GM23338 (cell line): Measurements from ENCODE around the gene HAL. TPM values are rescaled to one million over a fixed set of nuclear protein-coding genes. Genes with fewer than 3 reads are reported as not detected.

Source experiments
- ATAC-seq: fragments of 200-7000 bp; cut with Tn5 transposase; 3 replicates; pipeline ENCODE4 v1.9.1; 2020
- DNase-seq: peaks from one replicate; pipeline ENCODE4 v3.0.0-alpha.2; 2015; ENCODE audit warnings: low spot score
- H2AFZ ChIP-seq: fragments of 200-600 bp; sonication (generic); 2 replicates; pipeline ENCODE4 v1.8.0; 2016; ENCODE audit warnings: antibody characterized with exemption, mild to moderate bottlenecking, moderate library complexity
- H3F3A ChIP-seq: fragments of 200-600 bp; sonication (generic); replicated peaks from 2 replicates; pipeline ENCODE4 v1.8.0; 2017; ENCODE audit warnings: antibody characterized with exemption, mixed run types, low read depth
- H3K27ac ChIP-seq: fragments of 200-600 bp; sonication (generic); 2 replicates; pipeline ENCODE4 v1.6.1; 2016; ENCODE audit warnings: low read depth
- H3K27me3 ChIP-seq: fragments of 200-600 bp; sonication (generic); 2 replicates; pipeline ENCODE4 v1.8.0; 2016; ENCODE audit warnings: mild to moderate bottlenecking, mixed run types, moderate library complexity; ENCODE audit not compliant: insufficient read depth
- H3K36me3 ChIP-seq: fragments of 200-600 bp; sonication (generic); 2 replicates; pipeline ENCODE4 v1.8.0; 2016; ENCODE audit warnings: mild to moderate bottlenecking; ENCODE audit not compliant: insufficient read depth
- H3K4me1 ChIP-seq: fragments of 200-600 bp; sonication (generic); 2 replicates; pipeline ENCODE4 v1.8.0; 2016; ENCODE audit warnings: mild to moderate bottlenecking, moderate library complexity; ENCODE audit not compliant: insufficient read depth
- H3K4me2 ChIP-seq: fragments of 200-600 bp; sonication (generic); 2 replicates; pipeline ENCODE4 v1.7.1; 2017; ENCODE audit warnings: mixed run types
- H3K4me3 ChIP-seq: fragments of 200-600 bp; sonication (generic); 2 replicates; pipeline ENCODE4 v1.6.1; 2016; ENCODE audit warnings: mixed run types
- H3K79me2 ChIP-seq: fragments of 200-600 bp; sonication (generic); replicated peaks from 2 replicates; pipeline ENCODE4 v1.8.0; 2017; ENCODE audit warnings: mild to moderate bottlenecking; ENCODE audit not compliant: insufficient read depth
- H3K9me2 ChIP-seq: fragments of 200-600 bp; sonication (generic); 2 replicates; pipeline ENCODE4 v1.8.0; 2017; ENCODE audit not compliant: insufficient read depth
- H4K20me1 ChIP-seq: fragments of 200-600 bp; sonication (generic); replicated peaks from 2 replicates; pipeline ENCODE4 v1.8.0; 2017; ENCODE audit warnings: mild to moderate bottlenecking; ENCODE audit not compliant: insufficient read depth
- H3K27ac Mint-ChIP-seq: 2 replicates; pipeline ENCODE4 v1.8.0; 2020; ENCODE audit warnings: inconsistent platforms, mild to moderate bottlenecking, moderate library complexity, mixed read lengths
- H3K27me3 Mint-ChIP-seq: 3 replicates; pipeline ENCODE4 v1.8.0; 2022; ENCODE audit warnings: low read depth, mild to moderate bottlenecking, moderate library complexity, mixed read lengths, inconsistent platforms; ENCODE audit not compliant: insufficient read depth, poor library complexity
- H3K36me3 Mint-ChIP-seq: 3 replicates; pipeline ENCODE4 v1.8.0; 2021; ENCODE audit warnings: low read depth, mild to moderate bottlenecking, inconsistent platforms, moderate library complexity, mixed read lengths
- H3K4me1 Mint-ChIP-seq: 3 replicates; pipeline ENCODE4 v1.8.0; 2020; ENCODE audit warnings: mild to moderate bottlenecking, inconsistent platforms, mixed read lengths
- H3K4me3 Mint-ChIP-seq: 3 replicates; pipeline ENCODE4 v1.8.0; 2021; ENCODE audit warnings: moderate library complexity, mild to moderate bottlenecking, inconsistent platforms, mixed read lengths
- H3K9me3 Mint-ChIP-seq: 3 replicates; pipeline ENCODE4 v1.8.0; 2020; ENCODE audit warnings: moderate library complexity, mild to moderate bottlenecking, inconsistent platforms, mixed read lengths
- CREB1 ChIP-seq: fragments of 250-450 bp; sonication (Bioruptor Pico); IDR thresholded peaks from 2 replicates; pipeline ENCODE4 v1.5.0; 2020; ENCODE audit warnings: low read depth, mild to moderate bottlenecking, moderate library complexity
- EZH2 ChIP-seq: fragments of 200-600 bp; sonication (generic); IDR thresholded peaks from one replicate; pipeline ENCODE4 v1.8.0; 2017; ENCODE audit warnings: antibody characterized with exemption, mild to moderate bottlenecking, low read depth; ENCODE audit not compliant: unreplicated experiment
- JUNB ChIP-seq: IDR thresholded peaks from one replicate; pipeline ENCODE4 v1.6.1; 2016; ENCODE audit warnings: antibody characterized with exemption; ENCODE audit not compliant: unreplicated experiment
- NANOG ChIP-seq: IDR thresholded peaks from 2 replicates; pipeline ENCODE4 v1.6.1; 2016; ENCODE audit warnings: antibody characterized with exemption, borderline replicate concordance
- POLR2AphosphoS5 ChIP-seq: IDR thresholded peaks from 2 replicates; pipeline ENCODE4 v1.6.1; 2016; ENCODE audit warnings: antibody characterized with exemption, low read depth
- ZNF331 ChIP-seq: fragments of 250-450 bp; sonication (Bioruptor Pico); IDR thresholded peaks from 2 replicates; pipeline ENCODE4 v1.5.0; 2020; ENCODE audit warnings: low read depth, mild to moderate bottlenecking, moderate library complexity
- polyA plus RNA-seq: library from polyadenylated mRNA; unstranded; fragments of >200 nt; fragmentation: Nextera tagmentation; extraction: Ambion mirVana; gene quantifications from 2 replicates; pipeline ENCODE4 v1.2.1, GENCODE V29; 2016
- total RNA-seq: library from RNA; depleted of rRNA; stranded (reverse); fragments of >200 nt; shearing (Covaris generic); gene quantifications from 2 replicates; pipeline ENCODE4 v1.2.3, GENCODE V29; 2014
- TF ChIP-seq, protein P1 (sequence below): IDR thresholded peaks from 2 replicates; pipeline ENCODE4 v1.6.1; 2016; ENCODE audit warnings: antibody characterized with exemption
- TF ChIP-seq, protein P2 (sequence below), 2 experiments: fragments of 200-600 bp in 1 of 2; sonication (generic) in 1 of 2; conservative IDR thresholded peaks; 2 replicates each; pipeline versions ENCODE4 v1.5.1 to v1.6.1; 2016 to 2017; ENCODE audit warnings: antibody characterized with exemption in 2 of 2, low read depth in 2 of 2, mild to moderate bottlenecking in 2 of 2, moderate library complexity in 1 of 2
- TF ChIP-seq, protein P3 (sequence below): fragments of 250-450 bp; sonication (Bioruptor Pico); IDR thresholded peaks from 2 replicates; pipeline ENCODE4 v1.5.0; 2020; ENCODE audit warnings: mild to moderate bottlenecking, moderate library complexity

Gene HAL
- total and polyA plus RNA-seq, 2 experiments from 2014 or later, result 0.17 to 0.24 TPM

DNA sequence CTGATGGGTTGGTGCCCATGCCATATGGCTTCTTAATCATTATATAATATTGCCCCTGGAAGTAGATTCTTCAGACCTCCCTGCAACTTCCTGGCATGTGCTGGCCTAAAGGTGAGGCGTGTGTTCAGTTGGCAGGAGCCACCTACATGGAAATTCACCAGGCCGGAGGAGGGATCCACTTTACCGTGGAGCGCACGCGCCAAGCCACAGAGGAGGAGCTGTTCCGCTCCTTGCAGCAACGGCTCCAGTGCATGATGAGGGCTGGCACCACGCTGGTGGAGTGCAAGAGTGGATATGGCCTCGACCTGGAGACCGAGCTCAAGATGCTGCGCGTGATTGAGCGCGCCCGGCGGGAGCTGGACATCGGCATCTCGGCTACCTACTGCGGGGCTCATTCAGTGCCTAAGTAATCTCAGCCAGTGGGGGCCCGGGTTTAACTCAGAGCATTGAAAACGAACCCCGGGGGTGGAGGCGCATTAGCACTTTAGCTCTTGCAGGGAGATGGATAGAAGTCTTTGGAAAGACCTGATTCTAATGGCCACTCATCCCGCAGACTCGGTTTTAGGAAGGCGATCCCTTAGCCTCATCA lies 39.5 kb downstream of the HAL start:
- no peak overlapping the region for H3K4me2 ChIP-seq
- peak overlapping the region; percentile 86; the same call in 1 of the 2 replicates for H2AFZ ChIP-seq
- H3K27me3 Mint-ChIP-seq, result peaks cover 7% of the 10 kb centered on the region
- no peak overlapping the region for H3K4me3 Mint-ChIP-seq
- H3F3A ChIP-seq, result no peaks in the 10 kb centered on the region
- no peak overlapping the region for H3K27ac Mint-ChIP-seq
- no peaks in the 10 kb centered on the region for H3K36me3 Mint-ChIP-seq
- peaks cover 5% of the 10 kb centered on the region; the same call in 1 of the 2 replicates for H3K4me1 ChIP-seq
- TF ChIP-seq CREB1 (CRISPR knock-in tag), result no peak
- TF ChIP-seq EZH2, result no peak
- TF ChIP-seq ZNF331, result no peak
- TF ChIP-seq, protein P1, sequence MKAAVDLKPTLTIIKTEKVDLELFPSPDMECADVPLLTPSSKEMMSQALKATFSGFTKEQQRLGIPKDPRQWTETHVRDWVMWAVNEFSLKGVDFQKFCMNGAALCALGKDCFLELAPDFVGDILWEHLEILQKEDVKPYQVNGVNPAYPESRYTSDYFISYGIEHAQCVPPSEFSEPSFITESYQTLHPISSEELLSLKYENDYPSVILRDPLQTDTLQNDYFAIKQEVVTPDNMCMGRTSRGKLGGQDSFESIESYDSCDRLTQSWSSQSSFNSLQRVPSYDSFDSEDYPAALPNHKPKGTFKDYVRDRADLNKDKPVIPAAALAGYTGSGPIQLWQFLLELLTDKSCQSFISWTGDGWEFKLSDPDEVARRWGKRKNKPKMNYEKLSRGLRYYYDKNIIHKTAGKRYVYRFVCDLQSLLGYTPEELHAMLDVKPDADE, result no peak
- TF ChIP-seq JUNB, result no peak
- no peak for TF ChIP-seq POLR2AphosphoS5
- no peak for TF ChIP-seq NANOG
- no peaks in the 10 kb centered on the region for H4K20me1 ChIP-seq
- ATAC-seq, result peak; percentile 84
- no peaks in the 10 kb centered on the region for H3K27me3 ChIP-seq
- no peaks in the 10 kb centered on the region for H3K9me3 Mint-ChIP-seq
- no peak overlapping the region for H3K4me3 ChIP-seq
- H3K4me1 Mint-ChIP-seq, result peaks cover 15% of the 10 kb centered on the region; the same call in 2 of the 3 replicates
- no peaks in the 10 kb centered on the region for H3K36me3 ChIP-seq
- DNase-seq, result peak; percentile 29
- no peaks in the 10 kb centered on the region for H3K9me2 ChIP-seq
- H3K79me2 ChIP-seq, result no peaks in the 10 kb centered on the region
- H3K27ac ChIP-seq, result no peak overlapping the region

DNA sequence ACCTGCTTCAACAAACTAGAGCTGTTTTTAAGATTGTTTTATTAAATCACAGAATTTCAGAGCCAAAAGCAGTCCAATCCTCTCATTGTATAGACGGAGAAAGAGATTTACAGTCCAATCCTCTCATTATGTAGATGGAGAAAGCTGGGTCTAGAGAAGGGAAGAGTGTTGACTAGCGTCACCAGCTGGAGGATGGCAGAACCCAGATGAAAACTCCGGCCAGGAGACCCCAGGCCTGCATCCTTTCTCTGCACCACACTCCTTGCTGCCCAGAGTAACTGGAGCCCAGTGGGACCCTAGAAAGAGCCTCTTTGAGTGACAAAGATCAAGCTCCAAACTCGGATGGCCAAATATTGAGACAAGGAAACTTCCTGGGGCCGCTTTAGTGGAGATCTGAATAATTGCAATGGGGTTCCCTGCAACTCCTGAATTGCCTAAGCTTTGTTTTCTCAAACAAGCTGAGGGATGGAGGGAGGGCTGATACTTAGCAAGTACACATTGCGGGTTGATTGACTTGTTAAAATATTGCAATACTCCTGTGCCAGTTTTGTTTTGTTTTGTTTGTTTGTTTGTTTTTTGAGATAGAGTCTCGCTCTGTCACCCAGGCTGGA lies 40.5 kb downstream of the HAL start:
- Mint-ChIP-seq H3K27ac (no peak overlapping the region), H3K4me1 (peaks cover 15% of the 10 kb centered on the region; the same call in 2 of the 3 replicates), H3K27me3 (peaks cover 7% of the 10 kb centered on the region), H3K4me3 (no peak overlapping the region), H3K36me3 (no peaks in the 10 kb centered on the region), H3K9me3 (no peaks in the 10 kb centered on the region)
- Histone ChIP-seq H3K27me3 (no peaks in the 10 kb centered on the region), H2AFZ (peak overlapping the region; percentile 92; the same call in 1 of the 2 replicates), H3K4me1 (peaks cover 5% of the 10 kb centered on the region; the same call in 1 of the 2 replicates), H3F3A (no peaks in the 10 kb centered on the region), H3K27ac (no peak overlapping the region), H3K9me2 (0 out of 2 replicates have a peak, but pooled peaks cover 1% of the 10 kb centered on the region), H3K79me2 (no peaks in the 10 kb centered on the region), H3K36me3 (no peaks in the 10 kb centered on the region), H3K4me2 (no peak overlapping the region), H4K20me1 (no peaks in the 10 kb centered on the region), H3K4me3 (no peak overlapping the region)
- DNase-seq (peak; percentile 23), ATAC-seq (peak; percentile 46)
- TF ChIP-seq, protein P2, sequence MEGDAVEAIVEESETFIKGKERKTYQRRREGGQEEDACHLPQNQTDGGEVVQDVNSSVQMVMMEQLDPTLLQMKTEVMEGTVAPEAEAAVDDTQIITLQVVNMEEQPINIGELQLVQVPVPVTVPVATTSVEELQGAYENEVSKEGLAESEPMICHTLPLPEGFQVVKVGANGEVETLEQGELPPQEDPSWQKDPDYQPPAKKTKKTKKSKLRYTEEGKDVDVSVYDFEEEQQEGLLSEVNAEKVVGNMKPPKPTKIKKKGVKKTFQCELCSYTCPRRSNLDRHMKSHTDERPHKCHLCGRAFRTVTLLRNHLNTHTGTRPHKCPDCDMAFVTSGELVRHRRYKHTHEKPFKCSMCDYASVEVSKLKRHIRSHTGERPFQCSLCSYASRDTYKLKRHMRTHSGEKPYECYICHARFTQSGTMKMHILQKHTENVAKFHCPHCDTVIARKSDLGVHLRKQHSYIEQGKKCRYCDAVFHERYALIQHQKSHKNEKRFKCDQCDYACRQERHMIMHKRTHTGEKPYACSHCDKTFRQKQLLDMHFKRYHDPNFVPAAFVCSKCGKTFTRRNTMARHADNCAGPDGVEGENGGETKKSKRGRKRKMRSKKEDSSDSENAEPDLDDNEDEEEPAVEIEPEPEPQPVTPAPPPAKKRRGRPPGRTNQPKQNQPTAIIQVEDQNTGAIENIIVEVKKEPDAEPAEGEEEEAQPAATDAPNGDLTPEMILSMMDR (conservative IDR thresholded peaks at IDR 0.05; ENCODE audit: low read depth in 2 of 2), result peak in 1 of 2 experiments; percentile 39; a peak in 2 of 4 replicates
- TF ChIP-seq, protein P1, result no peak
- no peak for TF ChIP-seq JUNB
- TF ChIP-seq, protein P3, sequence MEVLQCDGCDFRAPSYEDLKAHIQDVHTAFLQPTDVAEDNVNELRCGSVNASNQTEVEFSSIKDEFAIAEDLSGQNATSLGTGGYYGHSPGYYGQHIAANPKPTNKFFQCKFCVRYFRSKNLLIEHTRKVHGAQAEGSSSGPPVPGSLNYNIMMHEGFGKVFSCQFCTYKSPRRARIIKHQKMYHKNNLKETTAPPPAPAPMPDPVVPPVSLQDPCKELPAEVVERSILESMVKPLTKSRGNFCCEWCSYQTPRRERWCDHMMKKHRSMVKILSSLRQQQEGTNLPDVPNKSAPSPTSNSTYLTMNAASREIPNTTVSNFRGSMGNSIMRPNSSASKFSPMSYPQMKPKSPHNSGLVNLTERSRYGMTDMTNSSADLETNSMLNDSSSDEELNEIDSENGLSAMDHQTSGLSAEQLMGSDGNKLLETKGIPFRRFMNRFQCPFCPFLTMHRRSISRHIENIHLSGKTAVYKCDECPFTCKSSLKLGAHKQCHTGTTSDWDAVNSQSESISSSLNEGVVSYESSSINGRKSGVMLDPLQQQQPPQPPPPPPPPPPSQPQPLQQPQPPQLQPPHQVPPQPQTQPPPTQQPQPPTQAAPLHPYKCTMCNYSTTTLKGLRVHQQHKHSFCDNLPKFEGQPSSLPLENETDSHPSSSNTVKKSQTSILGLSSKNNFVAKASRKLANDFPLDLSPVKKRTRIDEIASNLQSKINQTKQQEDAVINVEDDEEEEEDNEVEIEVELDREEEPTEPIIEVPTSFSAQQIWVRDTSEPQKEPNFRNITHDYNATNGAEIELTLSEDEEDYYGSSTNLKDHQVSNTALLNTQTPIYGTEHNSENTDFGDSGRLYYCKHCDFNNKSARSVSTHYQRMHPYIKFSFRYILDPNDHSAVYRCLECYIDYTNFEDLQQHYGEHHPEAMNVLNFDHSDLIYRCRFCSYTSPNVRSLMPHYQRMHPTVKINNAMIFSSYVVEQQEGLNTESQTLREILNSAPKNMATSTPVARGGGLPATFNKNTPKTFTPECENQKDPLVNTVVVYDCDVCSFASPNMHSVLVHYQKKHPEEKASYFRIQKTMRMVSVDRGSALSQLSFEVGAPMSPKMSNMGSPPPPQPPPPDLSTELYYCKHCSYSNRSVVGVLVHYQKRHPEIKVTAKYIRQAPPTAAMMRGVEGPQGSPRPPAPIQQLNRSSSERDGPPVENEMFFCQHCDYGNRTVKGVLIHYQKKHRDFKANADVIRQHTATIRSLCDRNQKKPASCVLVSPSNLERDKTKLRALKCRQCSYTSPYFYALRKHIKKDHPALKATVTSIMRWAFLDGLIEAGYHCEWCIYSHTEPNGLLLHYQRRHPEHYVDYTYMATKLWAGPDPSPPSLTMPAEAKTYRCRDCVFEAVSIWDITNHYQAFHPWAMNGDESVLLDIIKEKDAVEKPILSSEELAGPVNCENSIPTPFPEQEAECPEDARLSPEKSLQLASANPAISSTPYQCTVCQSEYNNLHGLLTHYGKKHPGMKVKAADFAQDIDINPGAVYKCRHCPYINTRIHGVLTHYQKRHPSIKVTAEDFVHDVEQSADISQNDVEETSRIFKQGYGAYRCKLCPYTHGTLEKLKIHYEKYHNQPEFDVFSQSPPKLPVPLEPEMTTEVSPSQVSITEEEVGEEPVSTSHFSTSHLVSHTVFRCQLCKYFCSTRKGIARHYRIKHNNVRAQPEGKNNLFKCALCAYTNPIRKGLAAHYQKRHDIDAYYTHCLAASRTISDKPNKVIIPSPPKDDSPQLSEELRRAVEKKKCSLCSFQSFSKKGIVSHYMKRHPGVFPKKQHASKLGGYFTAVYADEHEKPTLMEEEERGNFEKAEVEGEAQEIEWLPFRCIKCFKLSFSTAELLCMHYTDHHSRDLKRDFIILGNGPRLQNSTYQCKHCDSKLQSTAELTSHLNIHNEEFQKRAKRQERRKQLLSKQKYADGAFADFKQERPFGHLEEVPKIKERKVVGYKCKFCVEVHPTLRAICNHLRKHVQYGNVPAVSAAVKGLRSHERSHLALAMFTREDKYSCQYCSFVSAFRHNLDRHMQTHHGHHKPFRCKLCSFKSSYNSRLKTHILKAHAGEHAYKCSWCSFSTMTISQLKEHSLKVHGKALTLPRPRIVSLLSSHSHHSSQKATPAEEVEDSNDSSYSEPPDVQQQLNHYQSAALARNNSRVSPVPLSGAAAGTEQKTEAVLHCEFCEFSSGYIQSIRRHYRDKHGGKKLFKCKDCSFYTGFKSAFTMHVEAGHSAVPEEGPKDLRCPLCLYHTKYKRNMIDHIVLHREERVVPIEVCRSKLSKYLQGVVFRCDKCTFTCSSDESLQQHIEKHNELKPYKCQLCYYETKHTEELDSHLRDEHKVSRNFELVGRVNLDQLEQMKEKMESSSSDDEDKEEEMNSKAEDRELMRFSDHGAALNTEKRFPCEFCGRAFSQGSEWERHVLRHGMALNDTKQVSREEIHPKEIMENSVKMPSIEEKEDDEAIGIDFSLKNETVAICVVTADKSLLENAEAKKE (CRISPR knock-in tag), result no peak
